Measurements from ENCODE around the gene SYPL1. TPM values are rescaled to one million over a fixed set of nuclear protein-coding genes. Genes with fewer than 3 reads are reported as not detected.
"Not testable (repeated sequence)": the region's sequence is repeated elsewhere in the genome, so short reads cannot be mapped to it uniquely, and the experiment has no call there.

The SYPL1 gene
- polyA plus RNA-seq, 1 of the 3 experiments (the other 2 are of a cell fraction), result 72.4 TPM

- POLR2A ChIA-PET, result no interaction called here
- H3K9ac ChIP-seq, result no peak overlapping the region
- no peak overlapping the region for H3K4me3 ChIP-seq (ENCODE audit: low read depth in 2 of 2, low read length in 1 of 2)
- H3K36me3 ChIP-seq (replicated peaks in 1 of 2; ENCODE audit: control insufficient read depth in 1 of 2, insufficient read depth in 2 of 2, low read length in 1 of 2), result no peaks in the 10 kb centered on the region
- TF ChIP-seq CHD2 (IDR thresholded peaks at IDR 0.05; ENCODE audit: low read length, partially characterized antibody) (no peak), FOXM1 (IDR thresholded peaks at IDR 0.05; ENCODE audit: low read depth) (no peak), JUND (IDR thresholded peaks at IDR 0.05) (no peak), POLR2AphosphoS5 (IDR thresholded peaks at IDR 0.05; ENCODE audit: low read depth, low read length) (no peak), NRF1 (IDR thresholded peaks at IDR 0.05; ENCODE audit: low read depth, low read length) (no peak), MAX (IDR thresholded peaks at IDR 0.05; ENCODE audit: low read depth) (no peak)
- H2AFZ ChIP-seq (ENCODE audit: low read depth), result no peak overlapping the region
- H3K27ac ChIP-seq (ENCODE audit: low read depth in 2 of 2, low read length in 1 of 2), result no peak overlapping the region
- no peak overlapping the region for H3K4me2 ChIP-seq
- H3K27me3 ChIP-seq (ENCODE audit: insufficient read depth), result no peaks in the 10 kb centered on the region
- peaks cover 0 to 7% of the 10 kb centered on the region in 2 experiments; a peak in 2 of 4 replicates for H3K4me1 ChIP-seq (ENCODE audit: control insufficient read depth in 1 of 2, insufficient read depth in 2 of 2, low read depth in 1 of 2, low read length in 1 of 2)
- no peaks in the 10 kb centered on the region for H3K79me2 ChIP-seq (ENCODE audit: insufficient read depth)
- H3K9me3 ChIP-seq, result no peaks in the 10 kb centered on the region
- no peaks in the 10 kb centered on the region for H3F3A ChIP-seq (replicated peaks; ENCODE audit: insufficient read depth)
- no peaks in the 10 kb centered on the region for H4K20me1 ChIP-seq (ENCODE audit: insufficient read depth)
- CTCF ChIA-PET, result interaction anchor here (0.6 to 4.6 kb wide), 6 partner anchors 9 to 82 kb away, joined by 3 to 24 read pairs (median 3); no protein-coding TSS in a partner anchor
- no peak for DNase-seq
- 71% methylated on average over 8 of the region's 8 CpGs for WGBS (ENCODE audit: low lambda C conversion rate)
- H3K9me2 ChIP-seq, result no peaks in the 10 kb centered on the region
Measured at GRCh38 chr7:106139265-106140251, 27.4 kb upstream of the SYPL1 start.

GRCh38 chr7:106138776-106139175 is 26.7 kb upstream of the SYPL1 start:
- H3K4me3 ChIP-seq (ENCODE audit: low read depth in 2 of 2, low read length in 1 of 2), result no peak overlapping the region
- POLR2A ChIA-PET, result no interaction called here
- H4K20me1 ChIP-seq (ENCODE audit: insufficient read depth), result no peaks in the 10 kb centered on the region
- no peak overlapping the region for H3K9ac ChIP-seq
- H3K79me2 ChIP-seq (ENCODE audit: insufficient read depth), result no peaks in the 10 kb centered on the region
- no peaks in the 10 kb centered on the region for H3F3A ChIP-seq (replicated peaks; ENCODE audit: insufficient read depth)
- CTCF ChIA-PET, result interaction anchor here (1.1 to 4.6 kb wide), 4 partner anchors 12 to 82 kb away, joined by 3 to 24 read pairs (median 3); no protein-coding TSS in a partner anchor
- H3K27me3 ChIP-seq (ENCODE audit: insufficient read depth), result no peaks in the 10 kb centered on the region
- H3K27ac ChIP-seq (ENCODE audit: low read depth in 2 of 2, low read length in 1 of 2), result no peak overlapping the region
- H3K4me2 ChIP-seq, result no peak overlapping the region
- no peaks in the 10 kb centered on the region for H3K9me2 ChIP-seq
- DNase-seq, result no peak
- no peak overlapping the region for H2AFZ ChIP-seq (ENCODE audit: low read depth)
- peaks cover 0 to 7% of the 10 kb centered on the region in 2 experiments; a peak in 2 of 4 replicates for H3K4me1 ChIP-seq (ENCODE audit: control insufficient read depth in 1 of 2, insufficient read depth in 2 of 2, low read depth in 1 of 2, low read length in 1 of 2)
- no peaks in the 10 kb centered on the region for H3K9me3 ChIP-seq
- H3K36me3 ChIP-seq (replicated peaks in 1 of 2; ENCODE audit: control insufficient read depth in 1 of 2, insufficient read depth in 2 of 2, low read length in 1 of 2), result no peaks in the 10 kb centered on the region
- no peak for TF ChIP-seq FOXM1 (IDR thresholded peaks at IDR 0.05; ENCODE audit: low read depth)
- TF ChIP-seq TCF12 (IDR thresholded peaks at IDR 0.05), result no peak
- no peak for TF ChIP-seq GATA2 (CRISPR knock-in tag; IDR thresholded peaks at IDR 0.05)
- TF ChIP-seq NFIC (IDR thresholded peaks at IDR 0.05; ENCODE audit: borderline replicate concordance), result no peak
- WGBS (ENCODE audit: low lambda C conversion rate), result 80% methylated on average over 6 of the region's 6 CpGs

GRCh38 chr7:106138181-106138580 is 26.1 kb upstream of the SYPL1 start:
- H3K9me3 ChIP-seq; DNase-seq; H3K36me3 ChIP-seq (replicated peaks in 1 of 2; ENCODE audit: control insufficient read depth in 1 of 2, insufficient read depth in 2 of 2, low read length in 1 of 2); POLR2A ChIA-PET; H2AFZ ChIP-seq (ENCODE audit: low read depth); H3F3A ChIP-seq (replicated peaks; ENCODE audit: insufficient read depth); H3K27ac ChIP-seq (ENCODE audit: low read depth in 2 of 2, low read length in 1 of 2); H3K9me2 ChIP-seq; H3K27me3 ChIP-seq (ENCODE audit: insufficient read depth); H3K9ac ChIP-seq; H3K79me2 ChIP-seq (ENCODE audit: insufficient read depth); H3K4me2 ChIP-seq; H3K4me1 ChIP-seq (ENCODE audit: control insufficient read depth in 1 of 2, insufficient read depth in 2 of 2, low read depth in 1 of 2, low read length in 1 of 2); H4K20me1 ChIP-seq (ENCODE audit: insufficient read depth); H3K4me3 ChIP-seq (ENCODE audit: low read depth in 2 of 2, low read length in 1 of 2): not testable (repeated sequence)
- CTCF ChIA-PET, result interaction anchor here (4.6 kb wide), 1 partner anchor 16 kb away, joined by 24 read pairs; no protein-coding TSS in a partner anchor

Measured in SK-N-SH (cell line).